ENCODE results near the gene PCDHGA2. TPM values are rescaled to one million over a fixed set of nuclear protein-coding genes. Genes with fewer than 3 reads are reported as not detected.
A peak's percentile ranks its signal among the peaks of the same experiment; 100 is the strongest.

The PCDHGA2 gene
- total and polyA plus RNA-seq, 9 of the 15 experiments (the other 6 are each of a cell fraction or from before 2014, with no cell fraction given): 0.07 to 0.27 (median 0.15) TPM; not detected in 2

- H3K4me2 ChIP-seq (ENCODE audit: insufficient read depth, low read length): peak overlapping the region; percentile 94
- peak overlapping the region; percentile 74 to 93; a peak in 3 of 4 replicates for H3K9ac ChIP-seq (ENCODE audit: insufficient read depth in 1 of 2, low read depth in 2 of 2, low read length in 2 of 2)
- peak; percentile 97 for FAIRE-seq
- intact Hi-C loops (cut with micrococcal nuclease) (loop anchor here (5.0 to 10.0 kb wide), 2 partner anchors 46 to 111 kb away; partner anchors contain the start of genes PCDHB13, PCDHGA6 and PCDHGB3), in situ Hi-C loops (cut with MboI) (no loop called here)
- peak; percentile 99 for ATAC-seq
- DNase-seq (ENCODE audit: extremely low read depth in 1 of 4, low spot score in 3 of 4): peak; percentile 63 to 86 (median 74)
- ChIA-PET POLR2A (interaction anchor here (0.9 kb wide), 1 partner anchor 267 kb away, joined by 3 read pairs; no protein-coding TSS in a partner anchor), CTCF (ENCODE audit: low intra/inter-chr PET ratio) (interaction anchor here (0.7 to 1.9 kb wide), 7 partner anchors 186 to 239 kb away, joined by 3 to 9 read pairs (median 6); no protein-coding TSS in a partner anchor)
- 0 out of 2 replicates have a peak, but pooled peaks cover 2% of the 10 kb centered on the region for H3K9me3 ChIP-seq (replicated peaks; ENCODE audit: control insufficient read depth, insufficient read depth, low read depth, low read length)
- 2% methylated on average over 27 of the region's 27 CpGs for WGBS (ENCODE audit: insufficient coverage, low coverage, missing lambda C conversion rate)
- peak overlapping the region; percentile 99 for H2AFZ ChIP-seq (ENCODE audit: low read depth, low read length)
- no peaks in the 10 kb centered on the region for H4K20me1 ChIP-seq (replicated peaks; ENCODE audit: control insufficient read depth, insufficient read depth, low read length)
- H3K4me3 ChIP-seq: peak overlapping the region; percentile 47
- H3K36me3 ChIP-seq (ENCODE audit: control insufficient read depth, insufficient read depth, low read length): no peaks in the 10 kb centered on the region
- peak overlapping the region; percentile 64; the same call in 2 of the 3 replicates for H3K27ac ChIP-seq (ENCODE audit: extremely low read depth, low read depth, low read length)
- H3K4me1 ChIP-seq (replicated peaks in 1 of 2; ENCODE audit: control insufficient read depth in 2 of 2, insufficient read depth in 2 of 2, low read length in 2 of 2): no peaks in the 10 kb centered on the region; a peak in 1 of 5 replicates
- BruUV-seq (replicated peaks): TSS peak; percentile 39
- peaks cover 0 to 6% of the 10 kb centered on the region in 2 experiments; a peak in 3 of 5 replicates for H3K27me3 ChIP-seq (ENCODE audit: control insufficient read depth in 2 of 2, insufficient read depth in 2 of 2, low read length in 2 of 2)
- no peaks in the 10 kb centered on the region for H3K9me1 ChIP-seq (ENCODE audit: control insufficient read depth, insufficient read depth, low read length)
- no peaks in the 10 kb centered on the region for H3K79me2 ChIP-seq (ENCODE audit: control insufficient read depth, insufficient read depth, low read length)
- peak in 1 of 2 experiments; percentile 31 for TF ChIP-seq AFF1 (IDR thresholded peaks at IDR 0.05; ENCODE audit: low read depth in 1 of 2, partially characterized antibody in 2 of 2)
- TF ChIP-seq CREB1 (IDR thresholded peaks at IDR 0.05): 0 out of 2 replicates have a peak, but pooled peaks have one; percentile 18
- TF ChIP-seq CREB1 (CRISPR knock-in tag; IDR thresholded peaks at IDR 0.05): no peak
- TF ChIP-seq TRIM28 (IDR thresholded peaks at IDR 0.05): 0 out of 2 replicates have a peak, but pooled peaks have one; percentile 31
- peak; percentile 53; the same call in 1 of the 2 replicates for TF ChIP-seq NFE2 (IDR thresholded peaks at IDR 0.05; ENCODE audit: low read depth)
- TF ChIP-seq MAFK (IDR thresholded peaks at IDR 0.05; ENCODE audit: low read length): peak; percentile 61; the same call in 1 of the 2 replicates
- no peak for TF ChIP-seq ZBTB34 (CRISPR knock-in tag; IDR thresholded peaks at IDR 0.05)
- peak; percentile 71 to 91 for TF ChIP-seq E2F6 (IDR thresholded peaks at IDR 0.05; ENCODE audit: borderline replicate concordance in 1 of 2, extremely low read depth in 1 of 2, insufficient read depth in 1 of 2, insufficient read length in 1 of 2, low read depth in 1 of 2, low read length in 1 of 2, poor library complexity in 1 of 2, severe bottlenecking in 1 of 2)
- TF ChIP-seq CXXC5 (CRISPR knock-in tag; IDR thresholded peaks at IDR 0.05): peak; percentile 48; the same call in 1 of the 2 replicates
- peak; percentile 61; the same call in 1 of the 2 replicates for TF ChIP-seq SUPT5H (IDR thresholded peaks at IDR 0.05)
- TF ChIP-seq DPF2 (IDR thresholded peaks at IDR 0.05): 0 out of 2 replicates have a peak, but pooled peaks have one; percentile 26
- no peak for TF ChIP-seq YBX1 (IDR thresholded peaks at IDR 0.05)
- no peak for TF ChIP-seq YY1 (IDR thresholded peaks at IDR 0.05; ENCODE audit: borderline replicate concordance in 1 of 3, control insufficient read depth in 1 of 3, extremely low read depth in 1 of 3, insufficient read depth in 3 of 3, insufficient read length in 1 of 3, insufficient replicate concordance in 2 of 3, low read depth in 1 of 3, low read length in 2 of 3)
These were observed 12.3 kb upstream of the PCDHGA2 start for GRCh38 chr5:141326088-141326854.
